Measurements from ENCODE around the gene ZFYVE21.
"Not testable (repeated sequence)": the region's sequence is repeated elsewhere in the genome, so short reads cannot be mapped to it uniquely, and the experiment has no call there.

ZFYVE21 gene

GRCh38 chr14:103770902-103771301 lies 55.3 kb downstream of the ZFYVE21 start:
- H3K27ac ChIP-seq, result no peak overlapping the region
- H3K79me2 ChIP-seq, result peaks cover 28% of the 10 kb centered on the region
- H3K27me3 ChIP-seq (ENCODE audit: control insufficient read depth, insufficient read depth, low read length), result no peaks in the 10 kb centered on the region
- no peak for TF ChIP-seq CTCF (IDR thresholded peaks at IDR 0.05)
- H3K4me1 ChIP-seq, result no peaks in the 10 kb centered on the region
- no peaks in the 10 kb centered on the region for H3K9me3 ChIP-seq (ENCODE audit: control insufficient read depth, low read length)
- no peaks in the 10 kb centered on the region for H3K36me3 ChIP-seq (ENCODE audit: control insufficient read depth, insufficient read depth, low read length)
- no peak overlapping the region for H2AFZ ChIP-seq
- H3K9ac ChIP-seq, result no peak overlapping the region
- no peak overlapping the region for H3K4me3 ChIP-seq (ENCODE audit: low read depth, low read length)
- no peak overlapping the region for H3K4me2 ChIP-seq (ENCODE audit: low read length)

GRCh38 chr14:103772078-103772712 lies 56.6 kb downstream of the ZFYVE21 start:
- H3K4me1 ChIP-seq, result no peaks in the 10 kb centered on the region
- H3K4me2 ChIP-seq (ENCODE audit: low read length), result no peak overlapping the region
- peaks cover 28% of the 10 kb centered on the region for H3K79me2 ChIP-seq
- no peak overlapping the region for H2AFZ ChIP-seq
- no peaks in the 10 kb centered on the region for H3K27me3 ChIP-seq (ENCODE audit: control insufficient read depth, insufficient read depth, low read length)
- H3K36me3 ChIP-seq (ENCODE audit: control insufficient read depth, insufficient read depth, low read length), result no peaks in the 10 kb centered on the region
- H3K9me3 ChIP-seq (ENCODE audit: control insufficient read depth, low read length), result no peaks in the 10 kb centered on the region
- no peak overlapping the region for H3K27ac ChIP-seq
- no peak overlapping the region for H3K9ac ChIP-seq
- no peak for TF ChIP-seq CTCF (IDR thresholded peaks at IDR 0.05)
- H3K4me3 ChIP-seq (ENCODE audit: low read depth, low read length), result no peak overlapping the region

- H3K27ac ChIP-seq, result no peak overlapping the region
- H2AFZ ChIP-seq, result no peak overlapping the region
- no peak overlapping the region for H3K4me2 ChIP-seq (ENCODE audit: low read length)
- peaks cover 34% of the 10 kb centered on the region for H3K79me2 ChIP-seq
- no peaks in the 10 kb centered on the region for H3K9me3 ChIP-seq (ENCODE audit: control insufficient read depth, low read length)
- H3K36me3 ChIP-seq (ENCODE audit: control insufficient read depth, insufficient read depth, low read length), result no peaks in the 10 kb centered on the region
- H3K4me1 ChIP-seq, result no peaks in the 10 kb centered on the region
- TF ChIP-seq CTCF (IDR thresholded peaks at IDR 0.05), result no peak
- no peaks in the 10 kb centered on the region for H3K27me3 ChIP-seq (ENCODE audit: control insufficient read depth, insufficient read depth, low read length)
- H3K4me3 ChIP-seq (ENCODE audit: low read depth, low read length), result no peak overlapping the region
- no peak overlapping the region for H3K9ac ChIP-seq
These were observed 57.9 kb downstream of the ZFYVE21 start for GRCh38 chr14:103773521-103773920.

GRCh38 chr14:103775506-103775905 lies 59.9 kb downstream of the ZFYVE21 start:
- H2AFZ ChIP-seq, result no peak overlapping the region
- no peaks in the 10 kb centered on the region for H3K36me3 ChIP-seq (ENCODE audit: control insufficient read depth, insufficient read depth, low read length)
- no peak for TF ChIP-seq CTCF (IDR thresholded peaks at IDR 0.05)
- H3K27me3 ChIP-seq (ENCODE audit: control insufficient read depth, insufficient read depth, low read length), result no peaks in the 10 kb centered on the region
- H3K4me3 ChIP-seq (ENCODE audit: low read depth, low read length), result no peak overlapping the region
- H3K27ac ChIP-seq, result no peak overlapping the region
- no peaks in the 10 kb centered on the region for H3K4me1 ChIP-seq
- no peak overlapping the region for H3K4me2 ChIP-seq (ENCODE audit: low read length)
- no peaks in the 10 kb centered on the region for H3K9me3 ChIP-seq (ENCODE audit: control insufficient read depth, low read length)
- no peak overlapping the region for H3K9ac ChIP-seq
- peaks cover 26% of the 10 kb centered on the region for H3K79me2 ChIP-seq

GRCh38 chr14:103776319-103776718 lies 60.7 kb downstream of the ZFYVE21 start:
- not testable (repeated sequence) for H2AFZ ChIP-seq; H3K9me3 ChIP-seq (ENCODE audit: control insufficient read depth, low read length); H3K27me3 ChIP-seq (ENCODE audit: control insufficient read depth, insufficient read depth, low read length); H3K4me2 ChIP-seq (ENCODE audit: low read length); H3K4me3 ChIP-seq (ENCODE audit: low read depth, low read length); H3K9ac ChIP-seq; H3K36me3 ChIP-seq (ENCODE audit: control insufficient read depth, insufficient read depth, low read length); H3K4me1 ChIP-seq; H3K27ac ChIP-seq
- H3K79me2 ChIP-seq, result peaks cover 22% of the 10 kb centered on the region

Measured in parathyroid adenoma (tissue), 2 donors.